ENCODE results near the gene OPCML. TPM values are rescaled to one million over a fixed set of nuclear protein-coding genes. Genes with fewer than 3 reads are reported as not detected.

Gene OPCML
- total and polyA plus RNA-seq, 4 donors: under 0.01 to 0.01 TPM; not detected in 2

- TF ChIP-seq TAF1 (conservative IDR thresholded peaks at IDR 0.05): no peak
- TF ChIP-seq MAX (IDR thresholded peaks at IDR 0.05): no peak
- no peak for TF ChIP-seq EGR1 (IDR thresholded peaks at IDR 0.05; ENCODE audit: low read depth in 2 of 2)
- TF ChIP-seq CTCF (IDR thresholded peaks at IDR 0.05; ENCODE audit: low read depth, low read length, missing input control): no peak
- TF ChIP-seq FOXA1 (IDR thresholded peaks at IDR 0.05): no peak
- TF ChIP-seq GABPA (IDR thresholded peaks at IDR 0.05 in 1 of 2, conservative IDR thresholded peaks at IDR 0.05 in 1 of 2): no peak
- no peak for TF ChIP-seq HNF4A (conservative IDR thresholded peaks at IDR 0.05)
- no peak for TF ChIP-seq NR2F2 (IDR thresholded peaks at IDR 0.05)
- TF ChIP-seq ZBTB33 (IDR thresholded peaks at IDR 0.05): no peak
- no peak for TF ChIP-seq YY1 (IDR thresholded peaks at IDR 0.05)
- no peak for TF ChIP-seq HNF4G (IDR thresholded peaks at IDR 0.05)
- TF ChIP-seq SP1 (IDR thresholded peaks at IDR 0.05): no peak
- no peak for TF ChIP-seq RXRA (IDR thresholded peaks at IDR 0.05)
- TF ChIP-seq ATF3 (IDR thresholded peaks at IDR 0.05): no peak
- no peak for TF ChIP-seq RAD21 (IDR thresholded peaks at IDR 0.05)
- no peak for TF ChIP-seq JUND (IDR thresholded peaks at IDR 0.05)
- TF ChIP-seq REST (IDR thresholded peaks at IDR 0.05): no peak
- no peak for TF ChIP-seq FOXA2 (IDR thresholded peaks at IDR 0.05)
- H3K4me1 ChIP-seq (ENCODE audit: control insufficient read depth in 4 of 4, insufficient read depth in 4 of 4, low read length in 3 of 4): no peaks in the 10 kb centered on the region
- H3K36me3 ChIP-seq (ENCODE audit: control insufficient read depth in 4 of 4, insufficient read depth in 3 of 4, low read depth in 1 of 4, low read length in 3 of 4): no peaks in the 10 kb centered on the region
- DNase-seq (ENCODE audit: low spot score): no peak
- H3K4me3 ChIP-seq (ENCODE audit: low read depth in 1 of 3, low read length in 3 of 3): no peak overlapping the region
- no peaks in the 10 kb centered on the region for H3K9me3 ChIP-seq (ENCODE audit: control insufficient read depth in 4 of 4, low read length in 3 of 4)
- no peaks in the 10 kb centered on the region for H3K27me3 ChIP-seq (ENCODE audit: control insufficient read depth in 4 of 4, insufficient read depth in 4 of 4, low read length in 3 of 4)
- H3K9ac ChIP-seq (ENCODE audit: low read depth in 1 of 2, low read length in 2 of 2): no peak overlapping the region
- 79% methylated on average over 1 of the region's 1 CpG for WGBS
- no peak overlapping the region for H3K27ac ChIP-seq (ENCODE audit: low read depth in 1 of 2, low read length in 2 of 2)
These were observed 425.9 kb downstream of the OPCML start for GRCh38 chr11:133106417-133106816.
